GM21825 (cell line): ENCODE data around the gene CDH23.
"Not testable (repeated sequence)": the region's sequence is repeated elsewhere in the genome, so short reads cannot be mapped to it uniquely, and the experiment has no call there.

Source experiments
- ATAC-seq: cut with Tn5 transposase; IDR thresholded peaks from one replicate; pipeline ENCODE4 v1.9.1; 2021; ENCODE audit warnings: mild to moderate bottlenecking, moderate library complexity; ENCODE audit not compliant: unreplicated experiment

Gene CDH23

GRCh38 chr10:71396711-71397295 lies at the start of gene CDH23:
TSS of gene CDH23 (plus strand) at chr10:71396920. CDS start at chr10:71439832, 42,912 bp downstream.
- no peak for ATAC-seq

- ATAC-seq: no peak
Measured at GRCh38 chr10:71347587-71348395, 48.9 kb upstream of the CDH23 start.

GRCh38 chr10:71348850-71349249 lies 47.9 kb upstream of the CDH23 start:
- no peak for ATAC-seq

- no peak for ATAC-seq
Measured at GRCh38 chr10:71349406-71349805, 47.3 kb upstream of the CDH23 start.

GRCh38 chr10:71351087-71351486 lies 45.6 kb upstream of the CDH23 start:
- ATAC-seq: no peak

- ATAC-seq: no peak
Measured at GRCh38 chr10:71351628-71352319, 44.9 kb upstream of the CDH23 start.

- ATAC-seq: no peak
Measured at GRCh38 chr10:71353639-71354038, 43.1 kb upstream of the CDH23 start.

- no peak for ATAC-seq
Measured at GRCh38 chr10:71354776-71355175, 41.9 kb upstream of the CDH23 start.

GRCh38 chr10:71355886-71356285 lies 40.8 kb upstream of the CDH23 start:
- ATAC-seq: no peak

GRCh38 chr10:71357792-71358265 lies 38.9 kb upstream of the CDH23 start:
- no peak for ATAC-seq

- no peak for ATAC-seq
Measured at GRCh38 chr10:71358277-71358676, 38.4 kb upstream of the CDH23 start.

- ATAC-seq: not testable (repeated sequence)
Measured at GRCh38 chr10:71358906-71359305, 37.8 kb upstream of the CDH23 start.

GRCh38 chr10:71359364-71360046 lies 37.2 kb upstream of the CDH23 start:
- no peak for ATAC-seq

- ATAC-seq: no peak
Measured at GRCh38 chr10:71360735-71361134, 36.0 kb upstream of the CDH23 start.

- ATAC-seq: no peak
Measured at GRCh38 chr10:71361581-71361980, 35.1 kb upstream of the CDH23 start.

- no peak for ATAC-seq
Measured at GRCh38 chr10:71362141-71362540, 34.6 kb upstream of the CDH23 start.

- no peak for ATAC-seq
Measured at GRCh38 chr10:71363936-71364335, 32.8 kb upstream of the CDH23 start.

GRCh38 chr10:71365366-71365765 lies 31.4 kb upstream of the CDH23 start:
- ATAC-seq: no peak

- no peak for ATAC-seq
Measured at GRCh38 chr10:71366690-71367089, 30.0 kb upstream of the CDH23 start.

GRCh38 chr10:71367271-71367670 lies 29.4 kb upstream of the CDH23 start:
- ATAC-seq: no peak

GRCh38 chr10:71368176-71368575 lies 28.5 kb upstream of the CDH23 start:
- no peak for ATAC-seq
